SK-N-SH treated with all-trans-retinoic acid at 6 μM for 48 hours (cell line): ENCODE data around the gene GMEB2.
"Not testable (repeated sequence)": the region's sequence is repeated elsewhere in the genome, so short reads cannot be mapped to it uniquely, and the experiment has no call there.

Experiments
- ATAC-seq: fragments of 200-7000 bp; cut with Tn5 transposase; 3 replicates; pipeline ENCODE4 v1.9.1; 2020; ENCODE audit warnings: mild to moderate bottlenecking, moderate library complexity
- ARNTL ChIP-seq: fragments of 450-650 bp; formaldehyde crosslinking; IDR thresholded peaks from 2 replicates; pipeline ENCODE4 v1.5.0; 2020; ENCODE audit warnings: low read depth, mild to moderate bottlenecking, moderate library complexity, borderline replicate concordance
- CREB5 ChIP-seq: fragments of 250-450 bp; sonication (Bioruptor Pico); IDR thresholded peaks from 2 replicates; pipeline ENCODE4 v1.5.1; 2020; ENCODE audit warnings: low read depth, mild to moderate bottlenecking, moderate library complexity
- CSDC2 ChIP-seq: fragments of 250-450 bp; sonication (Bioruptor Pico); IDR thresholded peaks from 2 replicates; pipeline ENCODE4 v1.5.0; 2020; ENCODE audit warnings: mild to moderate bottlenecking, moderate library complexity
- CSRNP3 ChIP-seq: fragments of 250-450 bp; sonication (Bioruptor Pico); IDR thresholded peaks from 2 replicates; pipeline ENCODE4 v1.5.1; 2021; ENCODE audit warnings: mild to moderate bottlenecking, moderate library complexity
- ESRRG ChIP-seq: fragments of 250-450 bp; sonication (Bioruptor Pico); IDR thresholded peaks from 2 replicates; pipeline ENCODE4 v1.6.1; 2021; ENCODE audit warnings: mild to moderate bottlenecking
- GLIS3 ChIP-seq: fragments of 250-450 bp; sonication (Bioruptor Pico); IDR thresholded peaks from 2 replicates; pipeline ENCODE4 v1.5.0; 2020; ENCODE audit warnings: mild to moderate bottlenecking, moderate library complexity
- OSR1 ChIP-seq: fragments of 250-450 bp; sonication (Bioruptor Pico); IDR thresholded peaks from 2 replicates; pipeline ENCODE4 v1.8.0; 2022; ENCODE audit warnings: moderate library complexity, mild to moderate bottlenecking, inconsistent platforms
- POU6F1 ChIP-seq: fragments of 250-450 bp; sonication (Bioruptor Pico); IDR thresholded peaks from 2 replicates; pipeline ENCODE4 v1.8.0; 2021; ENCODE audit warnings: low read depth, mild to moderate bottlenecking, moderate library complexity, borderline replicate concordance
- PPARA ChIP-seq: fragments of 250-450 bp; sonication (Bioruptor Pico); IDR thresholded peaks from 2 replicates; pipeline ENCODE4 v1.5.0; 2020; ENCODE audit warnings: mild to moderate bottlenecking, borderline replicate concordance
- RARB ChIP-seq: fragments of 250-450 bp; sonication (Bioruptor Pico); IDR thresholded peaks from 2 replicates; pipeline ENCODE4 v1.8.0; 2021; ENCODE audit warnings: mild to moderate bottlenecking, moderate library complexity
- TCF4 ChIP-seq: fragments of 250-450 bp; sonication (Bioruptor Pico); IDR thresholded peaks from 2 replicates; pipeline ENCODE4 v1.8.0; 2021; ENCODE audit warnings: mild to moderate bottlenecking, moderate library complexity, borderline replicate concordance
- TOX ChIP-seq: fragments of 250-450 bp; sonication (Bioruptor Pico); IDR thresholded peaks from 2 replicates; pipeline ENCODE4 v1.8.0; 2021; ENCODE audit warnings: mild to moderate bottlenecking, moderate library complexity, borderline replicate concordance
- ZC3H10 ChIP-seq: fragments of 250-450 bp; sonication (Bioruptor Pico); IDR thresholded peaks from 2 replicates; pipeline ENCODE4 v1.5.1; 2021; ENCODE audit warnings: mild to moderate bottlenecking, moderate library complexity
- ZFP3 ChIP-seq: fragments of 250-450 bp; sonication (Bioruptor Pico); IDR thresholded peaks from 2 replicates; pipeline ENCODE4 v1.5.0; 2020; ENCODE audit warnings: mild to moderate bottlenecking, moderate library complexity
- ZNF70 ChIP-seq: fragments of 450-650 bp; formaldehyde crosslinking; IDR thresholded peaks from 2 replicates; pipeline ENCODE4 v1.5.0; 2020; ENCODE audit warnings: mild to moderate bottlenecking, moderate library complexity
- ZNF8 ChIP-seq: fragments of 450-650 bp; formaldehyde crosslinking; IDR thresholded peaks from 2 replicates; pipeline ENCODE4 v1.5.0; 2020; ENCODE audit warnings: mild to moderate bottlenecking, moderate library complexity
- TF ChIP-seq, protein P1 (sequence below): fragments of 250-450 bp; sonication (Bioruptor Pico); IDR thresholded peaks from 2 replicates; pipeline ENCODE4 v1.8.0; 2020; ENCODE audit warnings: mild to moderate bottlenecking, moderate library complexity, borderline replicate concordance

GMEB2 gene

DNA sequence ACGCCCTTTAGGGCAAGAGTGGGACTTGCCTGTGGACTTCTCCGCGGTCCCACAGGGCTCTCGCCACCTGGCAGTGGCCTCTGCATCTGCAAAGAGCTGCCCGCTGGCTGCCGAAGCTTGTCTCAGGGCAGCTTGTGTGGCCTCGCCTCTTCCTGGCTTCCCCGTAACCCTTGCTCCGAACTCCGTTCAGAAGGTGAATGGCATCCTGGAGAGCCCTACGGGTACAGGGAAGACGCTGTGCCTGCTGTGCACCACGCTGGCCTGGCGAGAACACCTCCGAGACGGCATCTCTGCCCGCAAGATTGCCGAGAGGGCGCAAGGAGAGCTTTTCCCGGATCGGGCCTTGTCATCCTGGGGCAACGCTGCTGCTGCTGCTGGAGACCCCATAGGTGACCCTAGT, 34.2 kb upstream of the GMEB2 start (continued):
- TF ChIP-seq PPARA (CRISPR knock-in tag) (no peak), CSRNP3 (no peak), TCF4 (no peak)

GRCh38 chr20:63660622-63661021, 33.7 kb upstream of the GMEB2 start:
- ATAC-seq = no peak
- TF ChIP-seq ESRRG (no peak), CSDC2 (CRISPR knock-in tag) (no peak), OSR1 (CRISPR knock-in tag) (no peak), RARB (CRISPR knock-in tag) (no peak), ARNTL (no peak), CREB5 (CRISPR knock-in tag) (no peak), ZNF8 (CRISPR knock-in tag) (no peak), GLIS3 (CRISPR knock-in tag) (no peak), ZFP3 (CRISPR knock-in tag) (no peak), POU6F1 (no peak)

GRCh38 chr20:63660174-63660573, 33.3 kb upstream of the GMEB2 start:
- not testable (repeated sequence) for ATAC-seq

- TF ChIP-seq TOX (CRISPR knock-in tag) (no peak), PPARA (CRISPR knock-in tag) (no peak)
- TF ChIP-seq, protein P1, sequence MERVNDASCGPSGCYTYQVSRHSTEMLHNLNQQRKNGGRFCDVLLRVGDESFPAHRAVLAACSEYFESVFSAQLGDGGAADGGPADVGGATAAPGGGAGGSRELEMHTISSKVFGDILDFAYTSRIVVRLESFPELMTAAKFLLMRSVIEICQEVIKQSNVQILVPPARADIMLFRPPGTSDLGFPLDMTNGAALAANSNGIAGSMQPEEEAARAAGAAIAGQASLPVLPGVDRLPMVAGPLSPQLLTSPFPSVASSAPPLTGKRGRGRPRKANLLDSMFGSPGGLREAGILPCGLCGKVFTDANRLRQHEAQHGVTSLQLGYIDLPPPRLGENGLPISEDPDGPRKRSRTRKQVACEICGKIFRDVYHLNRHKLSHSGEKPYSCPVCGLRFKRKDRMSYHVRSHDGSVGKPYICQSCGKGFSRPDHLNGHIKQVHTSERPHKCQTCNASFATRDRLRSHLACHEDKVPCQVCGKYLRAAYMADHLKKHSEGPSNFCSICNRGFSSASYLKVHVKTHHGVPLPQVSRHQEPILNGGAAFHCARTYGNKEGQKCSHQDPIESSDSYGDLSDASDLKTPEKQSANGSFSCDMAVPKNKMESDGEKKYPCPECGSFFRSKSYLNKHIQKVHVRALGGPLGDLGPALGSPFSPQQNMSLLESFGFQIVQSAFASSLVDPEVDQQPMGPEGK (CRISPR knock-in tag) = no peak
- no peak for ATAC-seq
Measured at GRCh38 chr20:63659370-63659769, 32.5 kb upstream of the GMEB2 start.

DNA sequence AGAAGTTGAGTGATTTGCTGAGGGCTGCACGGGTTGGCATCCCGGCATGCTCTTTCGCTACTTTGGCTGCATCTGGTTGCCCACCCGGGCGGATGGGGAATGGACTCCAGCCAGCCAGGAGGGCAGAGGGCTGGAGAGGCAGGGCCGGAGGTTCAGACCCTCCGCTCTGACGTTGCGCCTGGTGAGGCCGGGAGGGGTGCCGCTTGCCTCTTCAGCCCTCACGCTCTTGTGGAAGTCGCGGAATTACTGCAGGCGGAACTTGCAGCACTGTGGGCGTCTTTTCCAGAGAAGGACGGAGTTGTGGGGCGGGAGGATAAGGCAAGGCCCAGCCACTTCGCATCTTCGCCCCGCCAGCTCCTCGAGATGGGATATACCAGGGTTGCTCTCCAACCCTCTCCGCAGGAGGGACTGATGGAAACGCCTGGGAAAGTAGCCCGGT, 31.9 kb upstream of the GMEB2 start:
- ATAC-seq = peak; percentile 48
- TF ChIP-seq POU6F1 (no peak), ZC3H10 (CRISPR knock-in tag) (no peak), ZNF70 (no peak), CREB5 (CRISPR knock-in tag) (no peak), CSRNP3 (no peak)
